Kidney epithelial cell (primary cell): ENCODE results near the gene TJP3. TPM values are rescaled to one million over a fixed set of nuclear protein-coding genes. Genes with fewer than 3 reads are reported as not detected.

Source experiments
- DNase-seq: peaks from one replicate; pipeline ENCODE4 v3.0.0-alpha.2; 2010; ENCODE audit warnings: low read depth
- H3K27me3 ChIP-seq: 2 replicates; pipeline ENCODE4 v1.6.0; 2011; ENCODE audit warnings: low read length; ENCODE audit not compliant: control insufficient read depth, insufficient read depth
- H3K36me3 ChIP-seq: 2 replicates; pipeline ENCODE4 v1.5.1; 2011; ENCODE audit warnings: low read length; ENCODE audit not compliant: control insufficient read depth, insufficient read depth
- H3K4me3 ChIP-seq: 2 replicates; pipeline ENCODE4 v1.5.1; 2011; ENCODE audit warnings: low read depth, mild to moderate bottlenecking, control low read depth, low read length
- CTCF ChIP-seq: IDR thresholded peaks from 2 replicates; pipeline ENCODE4 v1.5.1; 2011; ENCODE audit warnings: mild to moderate bottlenecking, moderate library complexity, low read length, control low read depth, inconsistent platforms; ENCODE audit not compliant: insufficient read depth, poor library complexity, severe bottlenecking
- total RNA-seq: library from RNA; depleted of rRNA; stranded (reverse); fragments of >200 nt; gene quantifications from 2 replicates; pipeline ENCODE4 v1.2.3, GENCODE V29; 2015

TJP3 gene
- total RNA-seq, 1 donor from 2014 or later, result 1.7 TPM

- H3K27me3 ChIP-seq, result peaks cover 14% of the 10 kb centered on the region
- no peak for TF ChIP-seq CTCF
- no peak overlapping the region for H3K4me3 ChIP-seq
- DNase-seq, result no peak
- no peaks in the 10 kb centered on the region for H3K36me3 ChIP-seq
Observed at GRCh38 chr19:3768015-3768747, 60.0 kb downstream of the TJP3 start.

DNA sequence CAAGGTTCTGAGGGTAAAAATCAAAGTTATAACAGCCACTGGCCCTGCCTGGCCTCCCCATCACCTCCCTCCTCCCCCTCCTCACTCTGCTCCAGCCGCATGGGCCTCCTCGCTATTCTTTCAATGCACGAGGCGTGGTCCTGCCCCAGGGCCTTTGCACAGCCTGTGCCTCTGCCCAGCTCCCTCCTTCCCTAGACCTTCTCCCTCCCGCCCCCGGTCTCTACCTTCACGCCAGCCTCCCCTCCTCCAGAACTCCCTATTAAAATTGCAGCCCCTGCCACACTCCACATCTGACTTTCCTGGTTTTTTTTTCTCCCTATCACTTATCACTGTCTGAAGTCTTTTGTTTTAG, 60.5 kb downstream of the TJP3 start:
- no peaks in the 10 kb centered on the region for H3K36me3 ChIP-seq
- no peak for TF ChIP-seq CTCF
- H3K27me3 ChIP-seq, result peaks cover 14% of the 10 kb centered on the region
- H3K4me3 ChIP-seq, result no peak overlapping the region
- no peak for DNase-seq

- Histone ChIP-seq H3K36me3 (no peaks in the 10 kb centered on the region), H3K27me3 (peaks cover 17% of the 10 kb centered on the region), H3K4me3 (no peak overlapping the region)
- TF ChIP-seq CTCF, result no peak
- no peak for DNase-seq
Observed at GRCh38 chr19:3769494-3769893, 61.3 kb downstream of the TJP3 start.

- no peaks in the 10 kb centered on the region for H3K36me3 ChIP-seq
- no peak for TF ChIP-seq CTCF
- H3K27me3 ChIP-seq, result peaks cover 18% of the 10 kb centered on the region
- DNase-seq, result no peak
- H3K4me3 ChIP-seq, result no peak overlapping the region
Observed at GRCh38 chr19:3770136-3770999, 62.2 kb downstream of the TJP3 start.

DNA sequence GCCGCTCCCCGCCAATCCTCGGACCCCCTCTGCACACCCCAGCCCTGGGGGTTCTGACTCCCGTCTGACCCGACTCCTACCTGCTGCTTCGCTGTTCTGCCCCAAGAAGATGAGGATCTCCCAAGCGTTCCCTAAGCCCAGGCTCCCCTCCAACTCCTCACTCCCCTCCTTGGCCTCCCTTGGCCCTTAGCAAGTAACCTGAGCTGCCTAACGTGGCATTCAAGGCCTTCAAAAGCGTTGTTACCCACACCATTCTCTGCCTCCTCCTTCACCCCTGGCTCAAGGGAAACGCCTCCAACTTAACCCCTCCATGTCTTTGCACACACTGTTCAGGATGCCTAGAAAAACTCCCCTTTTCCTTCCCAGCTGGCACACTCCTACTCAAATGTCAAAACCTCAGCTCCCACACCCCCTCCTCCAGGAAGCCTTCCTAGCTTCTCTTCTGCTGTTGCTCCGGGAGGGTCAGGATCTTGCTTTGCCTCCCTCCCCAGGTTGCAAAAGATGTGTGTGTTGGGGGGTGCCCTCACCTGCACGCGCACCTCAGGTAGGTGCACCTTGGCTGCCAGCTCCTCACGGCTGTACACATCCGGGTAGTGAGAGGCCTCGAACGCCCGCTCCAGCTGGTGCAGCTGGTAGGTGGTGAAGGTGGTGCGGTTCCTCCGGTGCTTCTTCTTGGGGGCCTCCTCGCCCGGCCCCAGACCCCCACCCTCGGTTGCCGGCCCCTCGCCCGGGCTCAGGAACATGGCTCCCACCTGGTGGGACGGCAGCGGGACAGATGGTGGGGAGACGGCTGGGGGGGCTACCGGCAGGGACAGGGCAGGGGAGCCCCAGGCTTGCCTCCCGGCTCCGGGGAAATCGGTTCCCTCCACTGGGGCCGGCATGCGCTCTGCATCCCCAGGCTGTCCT, 63.1 kb downstream of the TJP3 start:
- Histone ChIP-seq H3K36me3 (no peaks in the 10 kb centered on the region), H3K27me3 (peaks cover 18% of the 10 kb centered on the region), H3K4me3 (no peak overlapping the region)
- DNase-seq, result no peak
- TF ChIP-seq CTCF, result no peak
